Stimulated activated CD4-positive, alpha-beta T cell treated with anti-CD3 and anti-CD28 coated beads, Interleukin-1b, Interleukin-23, amount 100 ng/mL, for 48 hours (primary cell): ENCODE results near the gene EPHA4.

Experiments used
- DNase-seq: peaks from one replicate; pipeline ENCODE4 v3.0.0-alpha.2; 2020

EPHA4 gene

DNA sequence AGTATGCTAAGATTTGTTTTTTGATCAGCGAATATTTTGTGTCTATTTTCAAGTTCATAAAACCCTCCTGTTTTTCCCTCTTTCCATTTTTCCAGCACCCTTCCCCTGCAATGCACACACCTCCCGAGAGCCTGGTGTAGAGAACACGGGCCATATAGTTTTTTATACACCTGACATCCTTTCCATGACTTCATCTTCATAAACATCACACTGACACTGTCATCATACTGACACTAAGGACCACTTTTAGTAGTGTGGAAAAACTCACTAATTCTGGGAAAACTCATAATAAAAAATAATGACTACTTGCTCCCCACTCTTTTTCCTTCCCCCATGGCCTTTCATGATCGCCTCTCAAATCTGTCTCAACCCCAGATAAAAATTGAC is 70.2 kb downstream of the EPHA4 start:
- no peak for DNase-seq

DNA sequence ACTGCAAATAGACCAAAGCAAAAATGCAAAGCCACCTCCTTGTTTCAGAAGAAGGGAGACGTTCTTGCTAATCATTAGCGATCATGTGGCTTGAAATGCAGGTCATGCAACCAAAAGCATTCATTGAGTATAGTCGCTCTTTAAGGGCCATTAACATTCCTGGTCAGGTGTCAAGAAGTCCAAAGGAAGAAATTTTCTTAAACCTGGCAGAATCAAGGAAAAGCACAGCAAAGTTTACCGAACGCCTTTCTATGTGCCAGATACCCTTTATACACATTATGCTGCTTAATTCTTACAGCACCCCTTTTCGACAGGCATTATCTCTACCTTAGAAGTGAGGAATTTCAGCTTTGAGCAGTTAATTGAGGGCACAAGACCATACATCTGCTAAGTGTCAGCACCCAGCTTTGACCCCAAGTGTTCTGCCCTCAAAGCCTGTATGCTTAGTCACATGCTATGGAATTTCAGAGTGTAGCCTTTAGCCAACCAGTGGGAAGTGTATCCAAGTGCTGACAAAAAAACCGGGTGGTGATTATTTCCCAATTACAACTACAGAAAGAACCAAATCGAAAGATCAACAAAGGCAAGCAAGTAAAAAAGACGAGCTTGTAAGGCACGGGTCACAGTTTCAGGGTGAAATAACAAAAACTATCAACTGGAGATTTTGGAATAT is 70.8 kb downstream of the EPHA4 start:
- no peak for DNase-seq

DNA sequence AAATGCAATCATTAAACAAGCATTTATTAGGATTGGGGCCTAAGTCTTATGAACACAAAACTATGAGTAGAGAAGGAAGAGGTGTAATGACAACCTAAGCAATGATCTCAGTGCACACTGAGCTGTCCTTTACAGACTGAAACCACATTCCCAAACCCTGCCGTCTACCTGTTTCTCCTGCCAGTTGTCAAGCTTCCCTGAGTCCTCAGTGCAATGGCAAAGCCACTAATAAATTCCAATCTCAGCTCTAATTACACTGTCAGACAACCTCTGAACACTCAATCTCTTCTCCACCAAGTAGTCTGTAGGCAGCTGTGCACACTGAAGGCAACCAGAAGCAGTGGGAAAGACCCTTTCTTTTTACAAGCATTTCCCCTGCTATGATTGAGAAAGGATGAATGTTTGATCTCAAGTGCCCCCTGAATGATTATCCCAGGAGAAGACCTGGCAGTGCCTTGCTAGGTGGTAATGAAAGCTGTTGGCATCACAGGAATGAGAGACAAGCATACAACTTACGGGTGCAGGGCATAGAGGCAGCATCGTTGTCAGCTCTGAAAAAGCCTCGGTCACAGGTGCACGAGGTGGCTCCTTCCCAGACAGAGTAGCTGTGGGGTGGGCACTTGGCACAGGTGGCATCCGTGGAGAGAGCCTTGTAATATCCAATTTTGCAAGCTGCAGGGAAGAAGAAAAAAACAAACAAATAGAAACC is 71.4 kb downstream of the EPHA4 start:
- no peak for DNase-seq

DNA sequence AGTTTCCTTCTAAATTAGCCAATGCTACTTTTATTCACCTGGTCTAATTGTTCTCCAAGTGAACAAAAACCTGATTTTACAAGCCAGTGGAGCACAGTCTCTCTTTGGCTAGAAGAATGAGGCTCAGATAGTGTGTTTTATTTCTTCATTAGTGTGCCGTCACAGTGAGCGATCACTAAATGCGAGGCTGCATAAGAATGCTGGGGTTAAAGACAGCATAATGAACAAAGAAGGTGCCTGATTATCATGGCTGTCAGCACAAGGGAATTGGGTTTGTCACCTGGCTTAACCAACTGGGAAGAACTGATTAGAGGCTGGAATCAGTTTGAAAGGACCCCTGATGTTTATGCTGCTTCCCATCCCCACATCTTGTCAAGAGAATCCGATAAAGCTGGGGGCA is 76.4 kb downstream of the EPHA4 start:
- DNase-seq, result no peak

- no peak for DNase-seq
Observed at GRCh38 chr2:221494556-221494955, 77.5 kb downstream of the EPHA4 start.

DNA sequence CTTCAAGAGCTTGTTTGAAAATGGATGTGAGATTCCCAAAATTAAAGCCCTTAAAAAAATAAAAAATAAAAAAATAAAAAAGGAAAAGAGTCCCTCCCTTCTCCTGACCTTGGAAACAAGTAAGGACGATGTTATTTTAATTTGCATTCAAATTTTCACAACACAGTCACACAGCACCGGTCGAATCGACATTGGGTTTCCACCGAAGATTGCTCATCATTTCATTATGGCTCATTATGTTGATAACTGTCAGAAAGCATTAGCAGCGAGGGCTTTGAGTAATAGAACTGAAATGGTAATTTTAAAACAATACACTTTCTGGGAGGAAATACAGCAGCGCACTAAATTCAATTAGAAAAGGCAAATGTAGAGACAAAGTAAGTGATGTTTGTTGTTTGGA is 78.7 kb downstream of the EPHA4 start:
- DNase-seq, result no peak

DNA sequence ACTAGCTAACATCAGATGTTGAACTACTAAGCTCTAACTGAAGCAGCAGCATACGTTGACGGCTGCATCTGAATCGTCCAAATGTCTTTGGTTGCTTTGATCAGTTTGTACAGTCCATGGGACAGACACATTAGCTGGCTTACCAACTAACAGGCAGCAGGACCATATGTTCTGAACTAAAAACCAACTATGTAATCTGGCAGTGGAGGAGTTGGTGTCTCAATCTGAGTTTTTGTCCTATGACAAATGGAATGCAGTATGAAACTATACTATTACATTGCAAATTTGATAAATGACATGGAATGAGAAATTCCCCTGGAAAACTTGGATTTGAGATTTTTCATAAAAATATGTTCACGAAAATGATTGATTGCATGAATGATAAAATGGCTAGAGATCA is 79.5 kb downstream of the EPHA4 start:
- no peak for DNase-seq

DNA sequence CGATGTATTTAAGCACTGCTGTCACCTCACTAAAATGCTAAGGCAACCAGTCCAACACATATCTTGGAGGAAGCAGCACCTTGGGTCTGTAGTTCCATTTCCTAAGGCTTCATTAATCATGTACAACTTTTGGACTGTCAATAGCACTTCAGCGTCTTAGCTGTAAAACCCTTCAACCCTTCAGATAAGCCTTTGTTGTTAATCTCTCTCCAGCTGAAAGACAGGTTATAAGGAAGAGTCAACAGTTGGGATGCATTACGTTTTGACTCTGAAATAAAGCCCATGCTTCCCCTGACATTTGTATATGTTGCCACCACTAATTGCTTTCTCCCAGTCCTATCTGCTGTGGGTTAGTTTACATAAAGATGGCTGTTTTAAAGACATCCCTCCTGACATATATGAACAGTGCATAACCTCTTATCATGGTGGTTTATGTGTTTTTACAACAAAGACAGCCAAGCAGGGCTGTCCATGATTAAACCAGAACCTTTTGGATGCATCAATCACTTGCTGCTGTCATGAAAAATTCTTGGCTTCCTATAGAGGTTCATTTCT is 81.5 kb downstream of the EPHA4 start:
- DNase-seq, result no peak

DNA sequence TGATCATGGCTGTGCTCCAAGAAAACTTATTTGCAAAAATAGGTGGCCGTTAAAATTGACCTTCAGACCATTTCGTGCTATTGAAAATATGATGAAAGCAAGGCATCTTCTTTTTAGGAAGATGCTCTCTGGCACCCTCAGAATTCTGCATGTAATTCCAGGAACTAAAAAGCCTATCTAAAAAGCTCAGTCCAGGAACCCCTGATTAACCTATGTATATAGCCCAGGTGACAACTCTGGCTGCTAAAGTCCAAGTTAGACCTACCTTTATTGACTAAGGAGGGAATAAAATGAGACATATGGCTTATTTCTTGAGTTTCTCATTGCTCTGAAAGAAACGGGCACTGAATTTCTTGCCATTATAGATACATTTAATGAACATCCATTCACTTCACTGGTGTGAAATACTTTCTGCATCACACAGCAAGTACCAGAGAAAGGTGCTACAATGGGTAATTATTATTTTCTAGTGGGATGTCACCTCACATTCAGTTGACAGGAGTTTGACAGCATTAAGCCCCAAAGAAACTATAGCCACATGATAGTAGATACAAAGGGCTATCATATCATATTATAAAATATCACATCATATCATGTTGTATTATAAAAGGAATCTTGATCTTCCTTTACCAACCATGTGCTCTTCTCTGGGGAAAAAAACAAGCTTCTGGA is 83.8 kb downstream of the EPHA4 start:
- DNase-seq, result no peak

GRCh38 chr2:221486106-221486505 is 86.0 kb downstream of the EPHA4 start:
- DNase-seq, result no peak

DNA sequence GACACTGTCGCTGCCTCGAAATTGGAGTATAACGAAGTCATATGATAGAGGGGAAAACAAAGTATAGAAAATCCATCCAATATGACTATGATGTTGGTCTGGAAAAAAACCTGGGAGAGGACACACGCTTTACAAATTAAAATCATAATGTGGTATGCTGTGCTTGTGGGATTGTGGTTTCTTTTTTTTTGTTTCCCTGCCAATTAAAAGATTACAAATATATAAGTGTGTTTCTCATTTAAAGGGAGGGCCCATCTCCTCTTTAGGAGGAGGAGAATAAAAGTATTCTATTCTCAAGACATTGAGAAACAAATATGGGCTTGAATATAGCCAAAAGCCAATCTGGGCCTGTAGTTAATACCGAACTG is 86.6 kb downstream of the EPHA4 start:
- no peak for DNase-seq

GRCh38 chr2:221484761-221485502 is 87.2 kb downstream of the EPHA4 start:
- no peak for DNase-seq

DNA sequence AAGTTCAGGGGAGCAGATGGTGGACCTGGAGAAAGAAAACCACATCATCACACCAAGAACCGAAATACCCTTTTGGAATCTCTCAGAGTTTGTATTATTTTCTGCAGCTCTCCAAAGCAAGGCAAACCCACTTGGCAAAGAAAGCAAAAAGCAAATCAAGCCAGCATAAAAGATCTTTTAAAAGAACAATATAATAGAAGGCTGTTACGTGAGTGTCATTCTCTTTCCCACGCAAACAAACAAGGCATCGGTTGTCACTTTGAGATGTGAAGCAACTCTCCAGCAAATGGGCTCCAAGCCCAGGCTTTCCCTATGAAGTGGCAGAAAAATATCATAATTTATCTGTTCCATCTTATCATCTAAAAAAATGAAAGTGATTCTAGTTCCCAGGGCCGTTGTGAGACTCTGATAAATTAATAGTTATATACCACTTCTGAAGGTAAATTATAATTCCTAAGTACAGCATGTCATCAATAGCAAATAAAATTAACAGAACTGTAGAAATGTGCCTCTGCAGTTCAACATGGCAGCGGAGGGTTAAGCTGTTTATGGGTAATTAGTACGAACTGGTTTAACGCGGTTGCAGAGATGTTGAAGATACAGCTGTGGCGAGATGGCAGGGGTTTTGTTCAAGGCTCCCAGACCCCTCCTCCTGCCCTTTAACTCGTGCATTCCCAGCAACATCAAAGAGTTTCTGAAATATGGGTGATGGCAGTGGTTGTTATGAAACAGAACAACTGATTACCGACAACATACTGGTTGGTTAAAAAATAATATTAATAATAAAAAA is 89.2 kb downstream of the EPHA4 start:
- no peak for DNase-seq

GRCh38 chr2:221480821-221481220 is 91.3 kb downstream of the EPHA4 start:
- DNase-seq, result no peak

GRCh38 chr2:221480163-221480562 is 91.9 kb downstream of the EPHA4 start:
- no peak for DNase-seq

- DNase-seq, result no peak
Observed at GRCh38 chr2:221478485-221478863, 93.6 kb downstream of the EPHA4 start.

GRCh38 chr2:221477714-221478484 is 94.2 kb downstream of the EPHA4 start:
- DNase-seq, result no peak

DNA sequence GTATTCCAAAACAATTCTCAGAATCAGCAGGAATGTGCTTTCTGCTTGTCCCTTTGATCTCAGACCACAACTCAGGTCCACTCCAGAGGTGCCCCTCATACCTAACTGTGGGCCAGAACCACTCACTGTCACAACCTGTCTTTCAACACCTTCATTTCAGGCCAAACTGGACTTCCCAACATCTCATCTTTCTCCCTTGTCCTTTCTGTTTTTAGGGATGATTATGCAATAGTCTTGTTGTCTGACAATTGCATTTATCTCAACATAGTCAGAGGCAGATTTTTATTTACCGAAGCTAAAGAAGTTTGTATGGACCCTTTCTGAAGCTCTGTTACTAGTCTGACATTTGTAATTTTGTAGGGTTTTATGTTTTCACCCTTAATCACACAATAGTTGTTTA is 95.9 kb downstream of the EPHA4 start:
- no peak for DNase-seq

GRCh38 chr2:221473451-221473850 is 98.7 kb downstream of the EPHA4 start:
- no peak for DNase-seq

DNA sequence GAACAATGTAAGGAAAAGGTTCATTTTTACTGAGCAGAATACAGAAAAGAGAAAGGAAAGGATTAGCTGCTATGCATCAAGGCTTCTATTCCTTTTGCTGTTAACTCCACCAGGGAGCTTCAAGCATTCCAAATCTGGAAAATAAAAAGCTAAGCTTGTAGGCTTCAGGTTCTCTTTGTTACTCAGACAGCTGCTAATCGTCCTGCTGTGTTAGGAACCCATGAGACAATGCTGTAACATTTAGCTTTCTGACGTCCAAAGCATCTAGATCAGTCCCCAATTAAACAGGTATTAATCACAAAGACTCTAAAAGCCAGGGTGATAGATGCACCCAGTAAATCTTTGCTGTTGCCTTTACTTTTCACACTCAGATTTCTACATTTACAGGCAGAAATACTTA is 103.8 kb downstream of the EPHA4 start:
- no peak for DNase-seq

GRCh38 chr2:221467610-221468009 is 104.5 kb downstream of the EPHA4 start:
- no peak for DNase-seq

DNA sequence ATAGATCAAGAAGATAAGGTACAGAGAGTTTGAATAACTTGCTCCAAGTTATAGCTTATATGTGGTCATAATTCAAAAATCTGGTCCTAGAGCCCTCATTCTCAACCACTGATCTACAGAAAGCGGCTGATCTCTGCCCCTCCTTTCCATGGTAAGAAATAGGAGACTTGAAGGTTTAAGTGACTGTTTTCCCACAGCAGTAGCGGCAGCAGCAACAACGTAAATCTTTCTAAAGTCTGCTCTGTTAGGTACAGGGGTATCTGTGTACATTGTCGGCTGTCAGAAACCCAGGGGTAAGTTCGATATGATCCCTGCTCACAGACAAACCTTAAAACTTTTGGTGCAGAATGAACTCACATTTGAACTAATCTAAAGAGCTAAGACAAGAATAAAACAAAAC is 105.4 kb downstream of the EPHA4 start:
- no peak for DNase-seq
